22Rv1 (cell line): ENCODE results near the gene RAD51AP2.

ENCODE experiments used
- ZFX ChIP-seq: fragments of 450-650 bp; IDR thresholded peaks from 2 replicates; pipeline ENCODE4 v1.6.1; 2017; ENCODE audit warnings: antibody characterized with exemption, borderline replicate concordance
- TF ChIP-seq, protein P1 (sequence below): fragments of 450-650 bp; IDR thresholded peaks from 2 replicates; pipeline ENCODE4 v1.5.1; 2017; ENCODE audit warnings: mild to moderate bottlenecking

DNA sequence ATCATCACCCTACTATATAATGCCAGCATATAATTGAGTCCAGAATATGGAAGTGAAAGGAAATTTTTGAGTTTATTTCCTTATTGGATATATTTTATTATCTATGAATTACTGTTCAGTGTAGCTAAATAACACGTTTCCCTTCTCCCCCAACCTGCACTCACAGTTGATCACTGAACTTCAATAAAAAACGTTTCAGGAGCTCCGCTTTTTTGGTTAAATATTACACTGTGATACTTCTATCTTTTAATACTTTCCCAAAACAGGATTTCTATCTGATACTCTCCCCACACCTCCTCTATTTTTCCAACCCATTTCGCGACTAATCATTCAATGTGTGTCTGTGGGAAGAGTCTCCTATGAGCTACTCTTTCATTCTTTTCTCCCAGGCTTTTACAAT, 29.5 kb upstream of the RAD51AP2 start:
- TF ChIP-seq, protein P1, sequence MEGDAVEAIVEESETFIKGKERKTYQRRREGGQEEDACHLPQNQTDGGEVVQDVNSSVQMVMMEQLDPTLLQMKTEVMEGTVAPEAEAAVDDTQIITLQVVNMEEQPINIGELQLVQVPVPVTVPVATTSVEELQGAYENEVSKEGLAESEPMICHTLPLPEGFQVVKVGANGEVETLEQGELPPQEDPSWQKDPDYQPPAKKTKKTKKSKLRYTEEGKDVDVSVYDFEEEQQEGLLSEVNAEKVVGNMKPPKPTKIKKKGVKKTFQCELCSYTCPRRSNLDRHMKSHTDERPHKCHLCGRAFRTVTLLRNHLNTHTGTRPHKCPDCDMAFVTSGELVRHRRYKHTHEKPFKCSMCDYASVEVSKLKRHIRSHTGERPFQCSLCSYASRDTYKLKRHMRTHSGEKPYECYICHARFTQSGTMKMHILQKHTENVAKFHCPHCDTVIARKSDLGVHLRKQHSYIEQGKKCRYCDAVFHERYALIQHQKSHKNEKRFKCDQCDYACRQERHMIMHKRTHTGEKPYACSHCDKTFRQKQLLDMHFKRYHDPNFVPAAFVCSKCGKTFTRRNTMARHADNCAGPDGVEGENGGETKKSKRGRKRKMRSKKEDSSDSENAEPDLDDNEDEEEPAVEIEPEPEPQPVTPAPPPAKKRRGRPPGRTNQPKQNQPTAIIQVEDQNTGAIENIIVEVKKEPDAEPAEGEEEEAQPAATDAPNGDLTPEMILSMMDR = no peak
- no peak for TF ChIP-seq ZFX
